ENCODE data around the gene ST6GALNAC2.

ST6GALNAC2 gene

GRCh38 chr17:76599694-76600460 is 14.2 kb upstream of the ST6GALNAC2 start:
- DNase-seq (ENCODE audit: low read depth), result no peak

- DNase-seq (ENCODE audit: low read depth), result no peak
Observed at GRCh38 chr17:76598004-76598439, 12.4 kb upstream of the ST6GALNAC2 start.

DNA sequence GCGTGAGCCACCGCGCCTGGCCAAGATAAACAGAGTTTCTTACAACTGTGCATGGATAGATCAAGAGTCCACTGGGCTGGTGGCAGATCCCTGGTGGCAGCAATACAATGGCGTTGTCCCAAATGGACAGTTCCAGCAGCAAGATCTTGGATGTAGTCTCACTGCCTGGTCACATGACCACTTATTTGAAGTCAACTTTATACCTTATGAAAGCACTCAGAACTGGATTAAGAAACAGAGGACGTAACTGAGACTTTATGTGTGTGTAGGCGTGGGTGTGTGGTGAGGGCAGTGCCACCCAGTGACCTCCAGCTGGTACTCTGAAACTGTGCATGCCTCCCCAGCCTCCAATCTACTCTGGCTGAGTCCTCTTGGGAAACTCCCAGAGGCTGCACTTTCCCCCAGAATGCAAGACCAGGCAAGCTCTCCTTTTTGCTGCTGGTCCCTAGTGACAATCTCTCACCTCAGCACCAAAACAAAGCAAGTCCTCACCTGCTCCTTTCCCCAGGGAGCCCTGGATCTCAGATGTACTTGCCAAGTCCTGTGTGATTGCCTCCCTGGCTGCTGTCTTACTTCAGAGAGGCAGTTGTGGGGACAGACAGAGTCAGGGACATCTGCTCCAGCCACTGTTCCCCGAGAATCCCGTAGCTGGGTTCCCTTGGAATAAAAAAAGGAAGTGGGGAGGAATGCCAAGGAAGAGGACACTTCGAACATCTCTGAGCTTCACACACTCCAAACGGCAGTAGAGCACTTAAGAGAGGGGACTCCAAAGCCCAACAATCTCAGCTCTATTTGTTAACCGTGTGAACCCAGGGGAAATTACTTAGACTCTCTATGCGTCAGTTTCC is 11.7 kb upstream of the ST6GALNAC2 start:
- no peak for DNase-seq (ENCODE audit: low read depth)

- no peak for DNase-seq (ENCODE audit: low read depth)
Observed at GRCh38 chr17:76594690-76595089, 9.0 kb upstream of the ST6GALNAC2 start.

DNA sequence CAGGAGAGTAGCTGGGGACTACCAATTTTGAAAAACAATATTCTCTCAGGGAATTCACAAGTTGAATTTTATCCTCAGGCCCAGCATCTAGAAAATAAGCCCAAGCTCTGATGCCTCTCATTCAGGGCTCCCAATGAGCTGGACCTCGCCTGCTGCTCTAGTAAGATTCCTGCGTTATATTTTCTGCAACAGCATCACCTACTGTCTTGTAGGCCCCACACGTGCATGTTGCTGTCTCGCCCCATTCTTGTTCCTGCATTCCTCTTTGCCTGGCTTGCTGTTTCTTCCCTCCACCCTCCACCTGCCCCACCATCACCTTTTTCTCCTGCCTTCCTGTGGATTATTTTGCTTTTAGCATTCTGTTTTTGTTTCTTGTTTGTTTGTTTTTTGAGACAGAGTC is 8.3 kb upstream of the ST6GALNAC2 start:
- no peak for DNase-seq (ENCODE audit: low read depth)

GRCh38 chr17:76593384-76593826 is 7.7 kb upstream of the ST6GALNAC2 start:
- DNase-seq (ENCODE audit: low read depth), result peak; percentile 78

DNA sequence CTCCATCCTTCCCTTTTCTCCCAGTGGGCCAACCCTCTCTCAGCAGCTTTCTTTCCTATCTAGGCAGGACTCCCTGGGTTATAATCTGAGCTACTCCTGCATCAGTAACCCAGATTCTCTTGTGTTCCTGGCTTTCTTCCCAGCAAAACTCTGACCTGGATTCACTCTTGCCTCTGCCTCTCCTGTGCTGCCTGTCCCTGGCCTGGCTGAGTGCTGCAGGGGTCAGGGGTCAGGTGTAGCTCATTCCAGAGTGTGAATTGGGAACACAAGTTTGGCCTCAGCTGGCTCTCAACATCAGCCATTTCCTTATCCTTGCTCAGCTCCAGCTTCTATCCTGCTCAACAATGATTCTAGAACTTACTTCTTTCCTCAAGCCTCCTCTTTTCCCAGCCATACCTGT is 2.5 kb upstream of the ST6GALNAC2 start:
- no peak for DNase-seq (ENCODE audit: low read depth)

DNA sequence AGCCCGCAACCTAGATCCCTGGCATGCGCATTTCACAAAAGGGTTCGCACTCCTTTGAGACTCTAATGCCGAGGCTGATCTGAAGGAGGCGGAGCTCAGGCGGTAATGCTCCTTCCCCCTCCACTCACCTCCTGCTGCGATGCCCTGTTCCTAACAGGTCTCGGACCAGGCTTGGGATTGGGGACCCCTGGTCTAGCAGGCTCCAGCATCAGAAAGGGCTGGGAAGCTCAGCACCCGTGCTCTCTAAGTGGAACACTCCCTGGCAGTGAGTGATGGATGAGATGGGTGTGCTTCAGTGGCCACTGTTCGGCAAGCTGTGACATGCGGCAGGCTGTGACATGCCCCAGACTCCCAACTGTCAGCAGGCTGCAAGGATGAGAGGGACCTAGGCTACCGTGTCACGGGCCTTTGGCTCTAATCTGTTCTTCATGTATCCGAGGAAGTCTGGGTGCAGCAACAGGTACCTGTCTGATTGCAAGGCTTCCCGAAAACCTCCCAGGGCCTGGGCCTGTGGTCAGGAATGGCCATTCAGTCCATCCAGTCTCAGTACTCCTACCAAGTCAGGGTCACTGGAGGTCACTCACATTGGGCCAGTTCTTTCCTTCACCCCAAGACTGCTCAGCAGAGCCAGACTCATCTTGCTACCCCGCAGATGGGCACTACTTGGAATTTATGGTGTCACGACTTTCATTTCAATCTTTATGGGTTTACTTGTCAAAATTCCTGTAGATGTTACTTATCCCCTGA is 1.3 kb upstream of the ST6GALNAC2 start:
- DNase-seq (ENCODE audit: low read depth), result no peak

GRCh38 chr17:76585033-76585648 is 519 bp downstream of the ST6GALNAC2 start:
- DNase-seq (ENCODE audit: low read depth), result no peak

- no peak for DNase-seq (ENCODE audit: low read depth)
Observed at GRCh38 chr17:76584427-76585032, 1.1 kb downstream of the ST6GALNAC2 start.

GRCh38 chr17:76582660-76583059 is 3.0 kb downstream of the ST6GALNAC2 start:
- no peak for DNase-seq (ENCODE audit: low read depth)

- DNase-seq (ENCODE audit: low read depth), result no peak
Observed at GRCh38 chr17:76581515-76581914, 4.1 kb downstream of the ST6GALNAC2 start.

- DNase-seq (ENCODE audit: low read depth), result no peak
Observed at GRCh38 chr17:76579281-76579680, 6.4 kb downstream of the ST6GALNAC2 start.

DNA sequence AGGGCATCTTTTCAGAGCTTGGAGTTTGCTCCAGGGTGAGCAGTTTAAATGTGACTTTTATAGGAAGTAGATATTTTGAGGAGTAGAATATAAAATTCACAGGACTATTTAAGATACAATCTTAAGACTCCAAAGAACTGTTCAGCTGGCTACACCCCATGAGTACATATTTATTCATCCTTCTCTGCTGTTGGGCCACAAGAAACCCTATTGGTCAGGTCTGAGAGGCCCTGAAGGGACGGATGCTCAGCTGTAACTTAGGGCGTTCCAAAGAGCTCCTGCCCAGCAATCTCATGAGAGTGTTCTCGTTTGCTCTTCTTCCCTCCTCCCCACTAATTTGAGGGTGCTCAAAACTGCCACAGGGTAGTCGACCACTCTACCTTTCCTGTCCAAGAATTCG is 7.3 kb downstream of the ST6GALNAC2 start:
- DNase-seq (ENCODE audit: low read depth), result peak; percentile 74

DNA sequence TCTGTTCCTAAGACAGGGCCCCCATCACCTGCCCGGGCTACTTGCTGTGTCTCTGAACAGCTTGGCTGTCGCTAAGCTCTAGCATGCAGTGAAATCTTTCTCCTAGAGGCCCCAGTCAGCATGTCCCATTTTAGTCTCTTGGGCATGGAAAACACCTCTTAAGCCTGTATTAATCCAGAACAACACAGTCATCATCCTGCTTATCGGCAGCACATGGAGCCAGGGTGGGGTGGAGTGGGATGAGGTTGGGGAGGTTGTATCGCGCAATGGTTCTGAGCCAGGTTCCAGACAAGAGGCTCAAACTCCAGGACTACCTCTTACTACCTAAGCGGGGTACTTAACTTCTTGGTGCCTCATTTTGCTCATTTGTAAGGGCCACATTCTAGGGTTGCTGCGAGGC is 7.8 kb downstream of the ST6GALNAC2 start:
- DNase-seq (ENCODE audit: low read depth), result no peak

DNA sequence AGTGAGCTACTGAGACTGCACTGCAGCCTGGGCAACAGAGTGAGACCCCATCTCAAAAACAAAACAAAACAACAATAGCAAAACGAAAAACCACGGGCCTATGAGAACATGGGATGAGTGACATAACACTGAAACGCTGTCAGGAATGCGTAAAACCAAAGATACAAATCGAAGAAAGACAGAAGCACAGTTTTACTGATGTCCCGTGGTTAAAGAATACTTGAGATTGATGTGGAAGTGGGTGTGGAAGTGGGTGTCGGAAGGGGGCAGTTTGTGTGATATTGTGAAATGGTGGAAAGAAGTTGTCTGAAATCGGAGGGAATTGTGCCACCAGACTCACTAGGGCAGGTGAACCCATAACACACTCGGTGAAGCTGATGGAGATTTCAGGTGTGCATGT is 9.5 kb downstream of the ST6GALNAC2 start:
- DNase-seq (ENCODE audit: low read depth), result no peak

GRCh38 chr17:76575570-76575969 is 10.1 kb downstream of the ST6GALNAC2 start:
- no peak for DNase-seq (ENCODE audit: low read depth)

DNA sequence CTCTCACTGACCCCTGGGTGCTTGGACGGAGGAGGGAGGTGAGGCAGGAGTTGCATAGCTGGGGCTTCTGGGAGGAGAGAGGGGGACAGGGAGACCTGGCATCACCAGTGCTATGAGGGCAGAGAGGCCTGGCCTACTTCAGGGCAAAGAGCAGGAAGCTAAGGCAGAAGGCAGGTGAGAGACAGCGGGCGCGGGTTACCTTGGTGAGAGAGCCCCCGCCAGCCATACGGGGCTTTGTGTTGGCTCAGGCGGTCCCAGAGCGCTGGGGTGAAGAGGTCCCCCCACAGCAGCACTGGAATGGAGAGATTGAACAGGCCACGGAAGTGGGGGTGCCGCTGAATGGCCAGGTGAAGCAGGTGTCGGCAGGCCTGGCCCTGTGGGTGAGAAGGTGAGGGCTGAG is 11.5 kb downstream of the ST6GALNAC2 start:
- no peak for DNase-seq (ENCODE audit: low read depth)

GRCh38 chr17:76573096-76573495 is 12.6 kb downstream of the ST6GALNAC2 start:
- DNase-seq (ENCODE audit: low read depth), result no peak

- no peak for DNase-seq (ENCODE audit: low read depth)
Observed at GRCh38 chr17:76572201-76572910, 13.3 kb downstream of the ST6GALNAC2 start.

Data from ELR (cell line).